PC-9 (cell line): ENCODE data around the gene PPWD1. TPM values are rescaled to one million over a fixed set of nuclear protein-coding genes. Genes with fewer than 3 reads are reported as not detected.

Source experiments
- BruUV-seq: library from RNA; stranded (reverse); fragments of 400-500 nt; replicated peaks from 2 replicates; lab custom pipeline; 2021; lab: Mats Ljungman, UMichigan
- CTCF ChIA-PET: fragments of 300-600 bp; sonication (Branson Sonifier 250); formaldehyde crosslinking; loops from one replicate; lab custom pipeline; 2022; ENCODE audit warnings: antibody characterized with exemption; lab: Charles Lee
- POLR2A ChIA-PET: fragments of 300-600 bp; sonication (Branson Sonifier 250); formaldehyde crosslinking; loops from one replicate; lab custom pipeline; 2022; ENCODE audit warnings: antibody characterized with exemption; ENCODE audit not compliant: unreplicated experiment; lab: Charles Lee
- DNase-seq, 2 experiments: peaks; one replicate each; pipeline versions ENCODE4 v3.0.0 to v3.0.0-alpha.2; 2015 to 2022; ENCODE audit warnings: mixed read lengths in 1 of 2
- H2AFZ ChIP-seq: fragments of 200-600 bp; sonication (generic); 2 replicates; pipeline ENCODE4 v1.8.1; 2017; ENCODE audit warnings: antibody characterized with exemption
- H3F3A ChIP-seq: fragments of 200-600 bp; sonication (generic); 2 replicates; pipeline ENCODE4 v1.8.1; 2017; ENCODE audit warnings: antibody characterized with exemption, mild to moderate bottlenecking, low read depth; ENCODE audit not compliant: insufficient read depth
- H3K27ac ChIP-seq: fragments of 200-600 bp; sonication (generic); 2 replicates; pipeline ENCODE4 v1.6.1; 2016; ENCODE audit warnings: mixed run types
- H3K27me3 ChIP-seq: fragments of 200-600 bp; sonication (generic); 2 replicates; pipeline ENCODE4 v1.6.1; 2016; ENCODE audit warnings: low read depth, mixed run types; ENCODE audit not compliant: insufficient read depth
- H3K36me3 ChIP-seq: fragments of 200-600 bp; sonication (generic); 2 replicates; pipeline ENCODE4 v1.6.1; 2016; ENCODE audit warnings: low read depth, mixed run types
- H3K4me1 ChIP-seq: fragments of 200-600 bp; sonication (generic); replicated peaks from 2 replicates; pipeline ENCODE4 v1.6.1; 2016; ENCODE audit warnings: mixed run types; ENCODE audit not compliant: insufficient read depth
- H3K4me2 ChIP-seq: fragments of 200-600 bp; sonication (generic); 2 replicates; pipeline ENCODE4 v1.6.1; 2017; ENCODE audit warnings: mixed run types
- H3K4me3 ChIP-seq: fragments of 200-600 bp; sonication (generic); 2 replicates; pipeline ENCODE4 v1.6.1; 2016; ENCODE audit warnings: mixed run types
- H3K79me2 ChIP-seq: fragments of 200-600 bp; sonication (generic); 2 replicates; pipeline ENCODE4 v1.6.1; 2017; ENCODE audit warnings: low read depth, mixed run types
- H3K9me2 ChIP-seq: fragments of 200-600 bp; sonication (generic); 2 replicates; pipeline ENCODE4 v1.8.1; 2017; ENCODE audit warnings: mild to moderate bottlenecking; ENCODE audit not compliant: insufficient read depth
- H3K9me3 ChIP-seq: fragments of 200-600 bp; sonication (generic); 2 replicates; pipeline ENCODE4 v1.8.1; 2016; ENCODE audit warnings: low read depth; ENCODE audit not compliant: insufficient read depth
- H4K20me1 ChIP-seq: fragments of 200-600 bp; sonication (generic); 2 replicates; pipeline ENCODE4 v1.8.1; 2017; ENCODE audit not compliant: insufficient read depth
- CTCF ChIP-seq: fragments of 200-600 bp; sonication (generic); conservative IDR thresholded peaks from 2 replicates; pipeline ENCODE4 v1.6.1; 2017; ENCODE audit warnings: mixed run types, antibody characterized with exemption, mild to moderate bottlenecking, moderate library complexity
- EZH2 ChIP-seq: fragments of 200-600 bp; sonication (generic); IDR thresholded peaks from 2 replicates; pipeline ENCODE4 v1.8.0; 2017; ENCODE audit warnings: antibody characterized with exemption, low read depth
- intact Hi-C: fragments of 100-400 bp; cut with micrococcal nuclease; formaldehyde crosslinking; loops from one replicate; pipeline ENCODE4 v1.10.0; 2022; ENCODE audit not compliant: unreplicated experiment
- total RNA-seq: library from RNA; stranded (reverse); gene quantifications from 2 replicates; pipeline ENCODE4 v1.2.3, GENCODE V29; 2021

The PPWD1 gene
- total RNA-seq, 1 experiment from 2014 or later: 38.9 TPM

GRCh38 chr5:65544473-65544872 is 18.6 kb upstream of the PPWD1 start:
- H3K27me3 ChIP-seq: no peaks in the 10 kb centered on the region
- no peaks in the 10 kb centered on the region for H3F3A ChIP-seq
- H3K9me3 ChIP-seq: no peaks in the 10 kb centered on the region
- no peaks in the 10 kb centered on the region for H3K4me1 ChIP-seq
- H3K4me3 ChIP-seq: no peak overlapping the region
- POLR2A ChIA-PET: no interaction called here
- no peak overlapping the region for H3K27ac ChIP-seq
- H3K36me3 ChIP-seq: no peaks in the 10 kb centered on the region
- no peaks in the 10 kb centered on the region for H3K9me2 ChIP-seq
- no TSS peak for BruUV-seq
- H3K4me2 ChIP-seq: no peak overlapping the region
- no peak overlapping the region for H2AFZ ChIP-seq
- TF ChIP-seq CTCF (no peak), EZH2 (no peak)
- DNase-seq: no peak
- no peaks in the 10 kb centered on the region for H3K79me2 ChIP-seq
- H4K20me1 ChIP-seq: no peaks in the 10 kb centered on the region
- CTCF ChIA-PET: no interaction called here
- intact Hi-C loops: no loop called here

GRCh38 chr5:65546141-65546540 is 17.0 kb upstream of the PPWD1 start:
- Histone ChIP-seq H3K36me3 (no peaks in the 10 kb centered on the region), H2AFZ (no peak overlapping the region), H3K4me2 (no peak overlapping the region), H3K9me3 (no peaks in the 10 kb centered on the region), H3K4me3 (no peak overlapping the region), H3K27me3 (no peaks in the 10 kb centered on the region), H3K9me2 (no peaks in the 10 kb centered on the region), H3F3A (no peaks in the 10 kb centered on the region), H3K79me2 (no peaks in the 10 kb centered on the region), H3K4me1 (no peaks in the 10 kb centered on the region), H3K27ac (no peak overlapping the region), H4K20me1 (no peaks in the 10 kb centered on the region)
- DNase-seq: no peak
- ChIA-PET CTCF (no interaction called here), POLR2A (interaction anchor here (0.6 kb wide), 2 partner anchors 28 to 712 kb away, joined by 3 read pairs; no protein-coding TSS in a partner anchor)
- intact Hi-C loops: no loop called here
- BruUV-seq: no TSS peak
- TF ChIP-seq EZH2 (no peak), CTCF (no peak)

GRCh38 chr5:65548281-65548680 is 14.8 kb upstream of the PPWD1 start:
- BruUV-seq: no TSS peak
- no peaks in the 10 kb centered on the region for H3F3A ChIP-seq
- ChIA-PET CTCF (no interaction called here), POLR2A (no interaction called here)
- intact Hi-C loops: no loop called here
- no peak overlapping the region for H3K27ac ChIP-seq
- no peaks in the 10 kb centered on the region for H4K20me1 ChIP-seq
- H3K4me1 ChIP-seq: no peaks in the 10 kb centered on the region
- H3K27me3 ChIP-seq: no peaks in the 10 kb centered on the region
- no peaks in the 10 kb centered on the region for H3K36me3 ChIP-seq
- H3K4me2 ChIP-seq: no peak overlapping the region
- no peak for TF ChIP-seq CTCF
- no peak for TF ChIP-seq EZH2
- no peak overlapping the region for H3K4me3 ChIP-seq
- H3K9me2 ChIP-seq: no peaks in the 10 kb centered on the region
- no peak for DNase-seq
- no peaks in the 10 kb centered on the region for H3K79me2 ChIP-seq
- no peaks in the 10 kb centered on the region for H3K9me3 ChIP-seq
- no peak overlapping the region for H2AFZ ChIP-seq
